Ovary (tissue), 9 donors: ENCODE results near the gene ALOX5. TPM values are rescaled to one million over a fixed set of nuclear protein-coding genes. Genes with fewer than 3 reads are reported as not detected.
A peak's percentile ranks its signal among the peaks of the same experiment; 100 is the strongest.

Experiments
- DNase-seq, 5 donors: peaks; one replicate each; pipeline ENCODE4 v3.0.0-alpha.2; 2019 to 2020
- H3K27ac ChIP-seq, 2 donors: fragments of 200-600 bp; one replicate each; pipeline versions ENCODE4 v1.5.1 to v1.8.0; 2019 to 2022
- H3K27me3 ChIP-seq: fragments of 200-600 bp; one replicate; pipeline ENCODE4 v1.8.0; 2022
- H3K36me3 ChIP-seq: fragments of 200-600 bp; sonication (generic); one replicate; pipeline ENCODE4 v1.5.1; 2019
- H3K4me1 ChIP-seq: one replicate; pipeline ENCODE4 v1.8.1; 2013; ENCODE audit warnings: mild to moderate bottlenecking, moderate library complexity; ENCODE audit not compliant: insufficient read depth
- H3K4me3 ChIP-seq: fragments of 200-600 bp; sonication (generic); one replicate; pipeline ENCODE4 v1.5.1; 2017
- H3K9me3 ChIP-seq, 2 donors: fragments of 200-600 bp in 1 of 2; sonication (generic) in 1 of 2; one replicate each; pipeline versions ENCODE4 v1.5.1 to v1.8.1; 2013 to 2019; ENCODE audit warnings: mild to moderate bottlenecking in 1 of 2, moderate library complexity in 1 of 2
- EP300 ChIP-seq: sonication (generic); formaldehyde crosslinking; IDR thresholded peaks from one replicate; pipeline ENCODE4 v1.6.1; 2017; ENCODE audit warnings: antibody characterized with exemption
- POLR2A ChIP-seq: fragments of 450-650 bp; IDR thresholded peaks from one replicate; pipeline ENCODE4 v1.6.1; 2017; ENCODE audit warnings: antibody characterized with exemption, mild to moderate bottlenecking, moderate library complexity
- WGBS, 3 donors: extraction: QIAGEN DNeasy Blood & Tissue Kit in 1 of 3; methylation state at CpG; one replicate each; pipeline versions ENCODE4 v1.1.5 to v1.1.7; 2013 to 2017; 5-methylcytosine and 5-hydroxymethylcytosine counted together
- intact Hi-C, 4 donors: fragments of 100-400 bp; cut with DNase I; formaldehyde crosslinking; loops; one replicate each; pipeline versions ENCODE4 v1.11.0 to v1.15.1; 2022 to 2023
- polyA plus RNA-seq, 2 donors: library from polyadenylated mRNA; stranded (reverse); fragments of 200-250 nt in 1 of 2; fragments of 350-450 nt in 1 of 2; fragmentation: Illumina TruSeq in 1 of 2; extraction: RNeasy Lipid Tissue Mini Kit (QIAGEN cat#74804) in 1 of 2; gene quantifications; one replicate each; pipeline ENCODE4 v1.2.3, GENCODE V29; 2013 to 2014
- total RNA-seq, 7 donors: library from RNA; depleted of rRNA in 2 of 7; stranded (reverse); fragments of >200 nt in 2 of 7; fragmentation: NEBNext Ultra II Directional in 3 of 7; extraction: Animal tissue kit (Norgen Biotek cat#: 25700) in 3 of 7; gene quantifications; one replicate each; pipeline versions ENCODE4 v1.1.0 to v1.2.4, GENCODE V29; 2016 to 2023
- TF ChIP-seq, protein P1 (sequence below), 3 donors: fragments of 450-650 bp in 2 of 3; fragments of 200-600 bp in 1 of 3; IDR thresholded peaks; one replicate each; pipeline versions ENCODE4 v1.5.1 to v1.8.0; 2016 to 2022; ENCODE audit warnings: antibody characterized with exemption in 3 of 3, mild to moderate bottlenecking in 1 of 3
- donor health status: DM: no; HTN: no; CAD: no; lungs with moderate emphysema.
- donor health status: DM: no; HTN: no; CAD: no.
- donor health status: Bipolar disorder and iron deficiency.
- donor health status: DM: yes; HTN: yes; CAD: no.
- donor health status: DM: no; HTN: no; CAD: no.
- donor health status: DM: yes; HTN: yes; CAD: no.

ALOX5 gene
- total and polyA plus RNA-seq, 9 donors, result 1.7 to 17.7 (median 6.3) TPM

GRCh38 chr10:45468079-45468478 is 94.1 kb downstream of the ALOX5 start:
- intact Hi-C loops, result no loop called here
- Histone ChIP-seq H3K4me3 (no peak overlapping the region), H3K9me3 (no peaks in the 10 kb centered on the region), H3K27ac (no peak overlapping the region), H3K36me3 (no peaks in the 10 kb centered on the region), H3K27me3 (no peaks in the 10 kb centered on the region), H3K4me1 (peaks cover 8% of the 10 kb centered on the region)
- WGBS, 3 donors, result 78 to 84% (median 82%) methylated on average over 5 of the region's 5 CpGs
- TF ChIP-seq, protein P1, sequence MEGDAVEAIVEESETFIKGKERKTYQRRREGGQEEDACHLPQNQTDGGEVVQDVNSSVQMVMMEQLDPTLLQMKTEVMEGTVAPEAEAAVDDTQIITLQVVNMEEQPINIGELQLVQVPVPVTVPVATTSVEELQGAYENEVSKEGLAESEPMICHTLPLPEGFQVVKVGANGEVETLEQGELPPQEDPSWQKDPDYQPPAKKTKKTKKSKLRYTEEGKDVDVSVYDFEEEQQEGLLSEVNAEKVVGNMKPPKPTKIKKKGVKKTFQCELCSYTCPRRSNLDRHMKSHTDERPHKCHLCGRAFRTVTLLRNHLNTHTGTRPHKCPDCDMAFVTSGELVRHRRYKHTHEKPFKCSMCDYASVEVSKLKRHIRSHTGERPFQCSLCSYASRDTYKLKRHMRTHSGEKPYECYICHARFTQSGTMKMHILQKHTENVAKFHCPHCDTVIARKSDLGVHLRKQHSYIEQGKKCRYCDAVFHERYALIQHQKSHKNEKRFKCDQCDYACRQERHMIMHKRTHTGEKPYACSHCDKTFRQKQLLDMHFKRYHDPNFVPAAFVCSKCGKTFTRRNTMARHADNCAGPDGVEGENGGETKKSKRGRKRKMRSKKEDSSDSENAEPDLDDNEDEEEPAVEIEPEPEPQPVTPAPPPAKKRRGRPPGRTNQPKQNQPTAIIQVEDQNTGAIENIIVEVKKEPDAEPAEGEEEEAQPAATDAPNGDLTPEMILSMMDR (IDR thresholded peaks at IDR 0.05), result no peak
- TF ChIP-seq POLR2A, result no peak
- TF ChIP-seq EP300, result no peak
- DNase-seq, result no peak

GRCh38 chr10:45470098-45471012 is 96.3 kb downstream of the ALOX5 start:
- no peak for TF ChIP-seq POLR2A
- TF ChIP-seq, protein P1 (IDR thresholded peaks at IDR 0.05), result no peak
- no peak for TF ChIP-seq EP300
- Histone ChIP-seq H3K9me3 (no peaks in the 10 kb centered on the region), H3K27ac (no peak overlapping the region), H3K4me1 (peaks cover 8% of the 10 kb centered on the region), H3K27me3 (no peaks in the 10 kb centered on the region), H3K36me3 (no peaks in the 10 kb centered on the region), H3K4me3 (no peak overlapping the region)
- intact Hi-C loops, result no loop called here
- 61 to 67% (median 65%) methylated on average over 10 of the region's 10 CpGs for WGBS, 3 donors
- DNase-seq, result no peak

- no peaks in the 10 kb centered on the region for H3K27me3 ChIP-seq
- no peaks in the 10 kb centered on the region for H3K9me3 ChIP-seq
- no peak overlapping the region for H3K27ac ChIP-seq
- no peak for DNase-seq
- TF ChIP-seq POLR2A (no peak), EP300 (no peak)
- TF ChIP-seq, protein P1 (IDR thresholded peaks at IDR 0.05), result no peak
- intact Hi-C loops, result no loop called here
- WGBS, 3 donors, result 74 to 92% (median 85%) methylated on average over 2 of the region's 2 CpGs
- peaks cover 8% of the 10 kb centered on the region for H3K4me1 ChIP-seq
- H3K4me3 ChIP-seq, result no peak overlapping the region
- no peaks in the 10 kb centered on the region for H3K36me3 ChIP-seq
Observed at GRCh38 chr10:45471059-45471458, 97.0 kb downstream of the ALOX5 start.

- DNase-seq, result peak in 1 of 5 donors; percentile 48
- H3K36me3 ChIP-seq, result no peaks in the 10 kb centered on the region
- 58 to 61% (median 59%) methylated on average over 8 of the region's 8 CpGs for WGBS, 3 donors
- H3K9me3 ChIP-seq, result no peaks in the 10 kb centered on the region
- H3K4me1 ChIP-seq, result peaks cover 8% of the 10 kb centered on the region
- intact Hi-C loops, result no loop called here
- no peaks in the 10 kb centered on the region for H3K27me3 ChIP-seq
- H3K4me3 ChIP-seq, result no peak overlapping the region
- TF ChIP-seq, protein P1 (IDR thresholded peaks at IDR 0.05), result no peak
- TF ChIP-seq POLR2A (no peak), EP300 (no peak)
- H3K27ac ChIP-seq, result no peak overlapping the region
Observed at GRCh38 chr10:45471531-45472310, 97.7 kb downstream of the ALOX5 start.
